VCaP (cell line): ENCODE measurements around the gene NMNAT2.
A peak's percentile ranks its signal among the peaks of the same experiment; 100 is the strongest.

Experiments
- H3K27ac ChIP-seq: fragments of 450-650 bp; 2 replicates; pipeline ENCODE4 v1.5.1; 2017
- TF ChIP-seq, protein P1 (sequence below): fragments of 450-650 bp; conservative IDR thresholded peaks from 2 replicates; pipeline ENCODE4 v1.5.1; 2017; ENCODE audit warnings: mild to moderate bottlenecking, moderate library complexity

Gene NMNAT2

DNA sequence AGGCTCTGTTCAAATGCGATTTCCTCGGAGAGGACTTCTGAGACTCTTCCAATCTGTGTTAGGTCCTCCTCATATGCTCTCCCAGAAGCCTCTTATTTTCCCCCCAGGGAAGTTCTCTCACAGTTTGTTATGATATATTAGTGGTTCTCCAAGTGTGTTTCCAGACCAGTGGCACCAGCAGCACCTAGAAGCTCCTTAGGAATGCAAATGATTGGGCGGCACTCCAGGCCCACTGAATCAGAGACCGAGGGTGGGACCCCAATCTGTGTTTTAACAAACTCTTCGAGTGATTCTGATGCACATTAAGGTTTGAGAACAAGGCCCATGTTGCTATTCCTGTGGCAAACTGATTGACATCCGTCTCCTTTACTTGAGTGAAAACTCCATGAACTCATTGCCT is 63.0 kb downstream of the NMNAT2 start:
- no peak overlapping the region for H3K27ac ChIP-seq
- TF ChIP-seq, protein P1, sequence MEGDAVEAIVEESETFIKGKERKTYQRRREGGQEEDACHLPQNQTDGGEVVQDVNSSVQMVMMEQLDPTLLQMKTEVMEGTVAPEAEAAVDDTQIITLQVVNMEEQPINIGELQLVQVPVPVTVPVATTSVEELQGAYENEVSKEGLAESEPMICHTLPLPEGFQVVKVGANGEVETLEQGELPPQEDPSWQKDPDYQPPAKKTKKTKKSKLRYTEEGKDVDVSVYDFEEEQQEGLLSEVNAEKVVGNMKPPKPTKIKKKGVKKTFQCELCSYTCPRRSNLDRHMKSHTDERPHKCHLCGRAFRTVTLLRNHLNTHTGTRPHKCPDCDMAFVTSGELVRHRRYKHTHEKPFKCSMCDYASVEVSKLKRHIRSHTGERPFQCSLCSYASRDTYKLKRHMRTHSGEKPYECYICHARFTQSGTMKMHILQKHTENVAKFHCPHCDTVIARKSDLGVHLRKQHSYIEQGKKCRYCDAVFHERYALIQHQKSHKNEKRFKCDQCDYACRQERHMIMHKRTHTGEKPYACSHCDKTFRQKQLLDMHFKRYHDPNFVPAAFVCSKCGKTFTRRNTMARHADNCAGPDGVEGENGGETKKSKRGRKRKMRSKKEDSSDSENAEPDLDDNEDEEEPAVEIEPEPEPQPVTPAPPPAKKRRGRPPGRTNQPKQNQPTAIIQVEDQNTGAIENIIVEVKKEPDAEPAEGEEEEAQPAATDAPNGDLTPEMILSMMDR, result no peak

DNA sequence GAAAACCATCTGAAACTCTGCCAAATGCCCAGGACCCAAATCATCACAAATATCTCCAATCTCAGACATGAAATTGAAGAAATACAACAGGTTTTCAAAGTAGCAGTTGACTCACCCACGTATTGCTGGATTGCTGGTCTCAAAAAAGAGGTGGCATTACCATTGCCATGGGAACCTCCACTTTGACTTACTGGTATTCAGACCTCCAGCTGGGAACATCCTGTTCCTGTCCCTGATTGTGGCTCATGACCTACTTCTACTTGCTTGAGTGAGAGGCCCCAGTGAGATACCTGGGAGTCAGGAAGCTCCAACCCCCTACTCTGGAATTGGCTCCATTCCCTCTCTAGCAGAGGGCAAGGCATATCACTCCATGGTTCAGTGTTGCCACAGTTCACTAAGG is 64.6 kb downstream of the NMNAT2 start:
- TF ChIP-seq, protein P1, result no peak
- H3K27ac ChIP-seq, result no peak overlapping the region

DNA sequence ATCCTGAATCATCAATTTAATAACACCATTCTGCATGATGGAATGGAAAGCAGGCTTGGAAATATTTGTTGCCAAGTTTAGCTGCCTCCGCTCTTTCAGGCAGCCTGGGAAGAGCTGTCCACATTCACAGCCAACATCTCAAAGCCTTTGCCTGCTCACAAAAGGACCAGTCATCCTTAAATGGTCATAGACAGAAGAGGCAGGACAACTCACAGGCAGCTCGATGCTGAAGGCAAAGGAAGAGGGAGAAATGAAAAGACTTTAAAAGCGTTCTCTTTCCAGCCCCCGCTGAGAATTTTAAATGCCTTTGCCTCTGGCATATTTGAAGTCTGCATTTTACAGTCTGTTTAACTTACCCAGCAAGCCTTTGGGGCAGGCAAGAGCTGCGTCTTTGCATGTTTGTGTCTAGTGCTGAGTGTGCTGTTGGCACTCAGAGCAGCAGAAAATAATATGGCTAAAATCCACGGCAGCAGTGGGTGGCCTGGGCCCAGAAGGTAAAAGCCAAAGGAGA is 68.9 kb downstream of the NMNAT2 start:
- TF ChIP-seq, protein P1, result no peak
- H3K27ac ChIP-seq, result peak overlapping the region; percentile 51

GRCh38 chr1:183346276-183346732 is 71.9 kb downstream of the NMNAT2 start:
- TF ChIP-seq, protein P1, result no peak
- no peak overlapping the region for H3K27ac ChIP-seq

- TF ChIP-seq, protein P1, result no peak
- no peak overlapping the region for H3K27ac ChIP-seq
Measured at GRCh38 chr1:183339556-183340167, 78.5 kb downstream of the NMNAT2 start.

GRCh38 chr1:183331091-183331742 is 87.0 kb downstream of the NMNAT2 start:
- no peak overlapping the region for H3K27ac ChIP-seq
- TF ChIP-seq, protein P1, result no peak

- TF ChIP-seq, protein P1, result no peak
- no peak overlapping the region for H3K27ac ChIP-seq
Measured at GRCh38 chr1:183330335-183330734, 87.8 kb downstream of the NMNAT2 start.
